Measurements from ENCODE around the gene SUSD6. TPM values are rescaled to one million over a fixed set of nuclear protein-coding genes. Genes with fewer than 3 reads are reported as not detected.

SUSD6 gene
- total RNA-seq, 1 donor, result 17.7 TPM

DNA sequence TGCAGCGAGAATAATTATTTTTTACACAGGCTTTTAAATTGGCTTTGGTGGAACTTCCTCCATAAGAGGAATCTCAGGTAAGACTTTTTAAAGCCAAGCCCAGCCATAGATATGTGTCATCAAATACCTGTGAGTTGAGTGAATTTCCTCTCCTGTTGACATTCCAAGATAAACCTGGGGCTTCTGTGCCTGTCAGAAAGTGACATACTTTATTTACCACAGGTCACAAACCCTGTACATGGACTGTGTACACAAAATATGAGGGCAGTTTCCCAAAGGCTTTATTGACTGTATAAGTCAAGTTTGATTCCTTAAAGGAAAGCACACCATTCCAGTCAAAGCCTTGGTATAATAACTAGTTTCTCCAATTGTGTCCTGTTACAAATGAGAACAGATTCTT is 129.7 kb downstream of the SUSD6 start:
- TF ChIP-seq, protein P1, sequence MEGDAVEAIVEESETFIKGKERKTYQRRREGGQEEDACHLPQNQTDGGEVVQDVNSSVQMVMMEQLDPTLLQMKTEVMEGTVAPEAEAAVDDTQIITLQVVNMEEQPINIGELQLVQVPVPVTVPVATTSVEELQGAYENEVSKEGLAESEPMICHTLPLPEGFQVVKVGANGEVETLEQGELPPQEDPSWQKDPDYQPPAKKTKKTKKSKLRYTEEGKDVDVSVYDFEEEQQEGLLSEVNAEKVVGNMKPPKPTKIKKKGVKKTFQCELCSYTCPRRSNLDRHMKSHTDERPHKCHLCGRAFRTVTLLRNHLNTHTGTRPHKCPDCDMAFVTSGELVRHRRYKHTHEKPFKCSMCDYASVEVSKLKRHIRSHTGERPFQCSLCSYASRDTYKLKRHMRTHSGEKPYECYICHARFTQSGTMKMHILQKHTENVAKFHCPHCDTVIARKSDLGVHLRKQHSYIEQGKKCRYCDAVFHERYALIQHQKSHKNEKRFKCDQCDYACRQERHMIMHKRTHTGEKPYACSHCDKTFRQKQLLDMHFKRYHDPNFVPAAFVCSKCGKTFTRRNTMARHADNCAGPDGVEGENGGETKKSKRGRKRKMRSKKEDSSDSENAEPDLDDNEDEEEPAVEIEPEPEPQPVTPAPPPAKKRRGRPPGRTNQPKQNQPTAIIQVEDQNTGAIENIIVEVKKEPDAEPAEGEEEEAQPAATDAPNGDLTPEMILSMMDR (IDR thresholded peaks at IDR 0.05; ENCODE audit: extremely low read depth, low read depth, low read length), result no peak
- Histone ChIP-seq H3K9me3 (ENCODE audit: low read depth, low read length) (no peaks in the 10 kb centered on the region), H2AFZ (ENCODE audit: low read length) (no peak overlapping the region), H3K4me2 (ENCODE audit: insufficient read depth, low read length) (no peak overlapping the region), H3K4me1 (ENCODE audit: insufficient read depth, low read length) (no peaks in the 10 kb centered on the region), H3K79me2 (ENCODE audit: insufficient read depth, low read length) (no peaks in the 10 kb centered on the region), H3K36me3 (ENCODE audit: insufficient read depth, low read length) (no peaks in the 10 kb centered on the region), H3K27me3 (ENCODE audit: insufficient read depth, low read length) (peaks cover 5% of the 10 kb centered on the region), H3K27ac (ENCODE audit: low read depth, low read length) (no peak overlapping the region), H4K20me1 (ENCODE audit: insufficient read depth, low read length) (no peaks in the 10 kb centered on the region), H3K4me3 (ENCODE audit: insufficient read depth, low read length) (no peak overlapping the region)
- no peak for DNase-seq (ENCODE audit: insufficient read length, low spot score, missing footprints)

DNA sequence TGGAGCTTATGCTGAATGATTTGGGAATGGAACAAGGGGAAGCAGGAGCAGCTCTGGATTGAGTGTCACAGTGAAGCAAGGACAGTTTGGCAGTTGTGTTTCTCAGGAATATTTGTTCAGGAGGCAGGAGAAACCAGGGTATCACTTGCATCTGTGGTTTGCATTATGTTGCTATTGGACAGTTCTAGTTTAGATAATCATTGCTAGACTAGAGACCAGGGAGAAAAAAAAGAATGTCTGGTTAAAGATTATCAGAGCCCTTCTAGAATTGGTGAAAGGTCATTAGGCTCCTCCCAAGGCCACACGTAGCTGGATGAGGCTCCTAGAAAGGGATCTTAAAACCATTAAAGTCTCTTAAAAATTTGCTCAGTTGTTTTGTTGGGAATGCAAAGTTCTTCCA is 138.6 kb downstream of the SUSD6 start:
- Histone ChIP-seq H3K79me2 (ENCODE audit: insufficient read depth, low read length) (no peaks in the 10 kb centered on the region), H3K9me3 (ENCODE audit: low read depth, low read length) (no peaks in the 10 kb centered on the region), H3K27me3 (ENCODE audit: insufficient read depth, low read length) (peaks cover 4% of the 10 kb centered on the region), H4K20me1 (ENCODE audit: insufficient read depth, low read length) (no peaks in the 10 kb centered on the region), H2AFZ (ENCODE audit: low read length) (no peak overlapping the region), H3K27ac (ENCODE audit: low read depth, low read length) (no peak overlapping the region), H3K4me3 (ENCODE audit: insufficient read depth, low read length) (no peak overlapping the region), H3K36me3 (ENCODE audit: insufficient read depth, low read length) (no peaks in the 10 kb centered on the region), H3K4me2 (ENCODE audit: insufficient read depth, low read length) (no peak overlapping the region), H3K4me1 (ENCODE audit: insufficient read depth, low read length) (no peaks in the 10 kb centered on the region)
- no peak for DNase-seq (ENCODE audit: insufficient read length, low spot score, missing footprints)
- TF ChIP-seq, protein P1 (IDR thresholded peaks at IDR 0.05; ENCODE audit: extremely low read depth, low read depth, low read length), result no peak

DNA sequence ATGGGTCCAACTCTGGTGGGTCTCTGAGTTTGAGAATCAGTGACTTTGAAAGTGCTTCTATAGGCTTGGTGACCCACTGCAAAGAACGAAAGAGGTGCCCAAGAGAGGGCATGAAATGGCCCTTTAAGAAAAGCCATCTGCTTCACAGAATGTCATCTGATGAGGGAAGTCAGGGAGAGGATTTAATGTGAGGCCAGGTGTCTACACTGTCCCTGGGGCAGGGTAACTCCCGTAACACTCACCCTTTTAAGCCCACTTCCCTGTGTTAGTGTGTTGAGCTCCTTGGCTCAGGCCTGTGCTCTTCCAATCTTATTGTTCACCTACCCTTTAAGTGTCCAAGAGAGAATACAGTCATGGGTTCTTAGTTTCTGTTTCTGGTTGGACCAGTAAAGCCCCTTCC is 139.1 kb downstream of the SUSD6 start:
- no peaks in the 10 kb centered on the region for H3K79me2 ChIP-seq (ENCODE audit: insufficient read depth, low read length)
- H3K4me2 ChIP-seq (ENCODE audit: insufficient read depth, low read length), result no peak overlapping the region
- H3K4me3 ChIP-seq (ENCODE audit: insufficient read depth, low read length), result no peak overlapping the region
- peaks cover 4% of the 10 kb centered on the region for H3K27me3 ChIP-seq (ENCODE audit: insufficient read depth, low read length)
- no peaks in the 10 kb centered on the region for H3K4me1 ChIP-seq (ENCODE audit: insufficient read depth, low read length)
- no peak overlapping the region for H2AFZ ChIP-seq (ENCODE audit: low read length)
- H3K36me3 ChIP-seq (ENCODE audit: insufficient read depth, low read length), result no peaks in the 10 kb centered on the region
- TF ChIP-seq, protein P1 (IDR thresholded peaks at IDR 0.05; ENCODE audit: extremely low read depth, low read depth, low read length), result no peak
- H4K20me1 ChIP-seq (ENCODE audit: insufficient read depth, low read length), result no peaks in the 10 kb centered on the region
- no peak for DNase-seq (ENCODE audit: insufficient read length, low spot score, missing footprints)
- H3K27ac ChIP-seq (ENCODE audit: low read depth, low read length), result no peak overlapping the region
- no peaks in the 10 kb centered on the region for H3K9me3 ChIP-seq (ENCODE audit: low read depth, low read length)

DNA sequence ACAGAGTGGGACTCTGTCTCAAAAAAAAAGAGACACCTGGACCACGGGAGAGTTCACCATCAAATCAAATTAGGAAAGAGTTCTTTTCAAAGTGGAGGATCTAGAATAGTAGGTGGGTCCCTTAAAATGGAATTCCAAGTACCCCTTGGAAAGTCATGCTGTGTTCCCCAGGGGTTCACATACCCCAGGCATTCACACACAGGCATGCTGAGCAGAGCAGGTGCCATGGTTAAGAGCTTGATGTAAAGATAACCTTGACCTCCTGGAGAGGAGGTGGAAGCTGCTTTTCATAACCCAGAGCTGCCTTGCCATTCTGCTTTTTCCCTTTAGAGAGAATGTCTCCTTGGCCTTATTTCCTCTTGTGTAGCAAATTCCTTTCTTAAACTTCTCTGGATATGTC is 141.4 kb downstream of the SUSD6 start:
- DNase-seq (ENCODE audit: insufficient read length, low spot score, missing footprints), result no peak
- Histone ChIP-seq H3K27me3 (ENCODE audit: insufficient read depth, low read length) (peaks cover 4% of the 10 kb centered on the region), H3K4me3 (ENCODE audit: insufficient read depth, low read length) (no peak overlapping the region), H3K79me2 (ENCODE audit: insufficient read depth, low read length) (no peaks in the 10 kb centered on the region), H3K9me3 (ENCODE audit: low read depth, low read length) (no peaks in the 10 kb centered on the region), H3K27ac (ENCODE audit: low read depth, low read length) (no peak overlapping the region), H4K20me1 (ENCODE audit: insufficient read depth, low read length) (no peaks in the 10 kb centered on the region), H3K4me1 (ENCODE audit: insufficient read depth, low read length) (no peaks in the 10 kb centered on the region), H2AFZ (ENCODE audit: low read length) (no peak overlapping the region), H3K36me3 (ENCODE audit: insufficient read depth, low read length) (no peaks in the 10 kb centered on the region), H3K4me2 (ENCODE audit: insufficient read depth, low read length) (no peak overlapping the region)
- TF ChIP-seq, protein P1 (IDR thresholded peaks at IDR 0.05; ENCODE audit: extremely low read depth, low read depth, low read length), result no peak

Measured in osteoblast (primary cell).